Dendritic cell treated with granulocyte-macrophage colony-stimulating factor and Interleukin-4, amounts not matched to agents 40 ng/mL and 50 ng/mL, for 4 days (primary cell): Measurements from ENCODE around the gene LAMA4.

Experiments
- H3K27ac Mint-ChIP-seq: one replicate; pipeline ENCODE4 v1.8.0; 2022; ENCODE audit warnings: mild to moderate bottlenecking, mixed read lengths
- H3K27me3 Mint-ChIP-seq: one replicate; pipeline ENCODE4 v1.8.0; 2022; ENCODE audit warnings: mild to moderate bottlenecking, mixed read lengths
- H3K36me3 Mint-ChIP-seq: one replicate; pipeline ENCODE4 v1.8.0; 2022; ENCODE audit warnings: low read depth, mixed read lengths
- H3K4me1 Mint-ChIP-seq: one replicate; pipeline ENCODE4 v1.8.0; 2022; ENCODE audit warnings: low read depth, mixed read lengths
- H3K4me3 Mint-ChIP-seq: one replicate; pipeline ENCODE4 v1.8.0; 2022; ENCODE audit warnings: mild to moderate bottlenecking, moderate library complexity, mixed read lengths
- H3K9me3 Mint-ChIP-seq: one replicate; pipeline ENCODE4 v1.8.0; 2022; ENCODE audit warnings: mixed read lengths
- intact Hi-C: fragments of 100-400 bp; cut with micrococcal nuclease; formaldehyde crosslinking; loops from one replicate; pipeline ENCODE4 v1.15.0; 2022

The LAMA4 gene

DNA sequence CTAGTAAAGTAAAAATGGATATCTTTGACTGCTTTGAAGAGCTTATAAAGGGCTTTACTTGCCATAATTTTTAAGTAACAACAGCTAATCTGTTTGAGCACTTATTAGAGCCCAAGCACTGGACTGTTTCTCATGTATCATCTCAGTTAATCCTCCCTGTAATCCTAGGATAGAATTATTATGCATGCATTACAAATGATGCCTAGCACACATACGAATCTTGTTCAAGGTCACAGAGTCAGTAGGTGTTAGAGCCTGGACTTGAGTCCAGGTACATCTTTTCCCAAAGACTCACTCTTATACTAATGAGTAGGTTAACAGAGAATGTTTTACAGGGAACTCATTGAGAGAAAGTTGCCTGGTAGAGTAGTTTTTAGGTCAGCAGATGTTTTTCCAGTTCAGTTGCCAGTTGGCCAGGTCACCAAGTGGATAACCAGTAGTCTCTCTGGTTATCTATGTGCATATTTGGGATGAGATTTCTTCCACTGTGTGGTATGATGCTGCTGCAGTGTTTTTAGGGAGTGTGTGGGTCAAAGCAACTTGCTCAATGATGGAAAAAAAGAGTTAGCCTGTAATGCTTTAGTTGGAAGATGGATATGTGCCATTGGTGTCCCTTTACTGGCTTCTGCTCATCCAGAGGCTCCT is 32.3 kb upstream of the LAMA4 start:
- Mint-ChIP-seq H3K27me3 (peaks cover 3% of the 10 kb centered on the region), H3K4me3 (no peak overlapping the region), H3K4me1 (no peaks in the 10 kb centered on the region), H3K27ac (no peak overlapping the region), H3K36me3 (no peaks in the 10 kb centered on the region), H3K9me3 (no peaks in the 10 kb centered on the region)
- intact Hi-C loops = no loop called here

DNA sequence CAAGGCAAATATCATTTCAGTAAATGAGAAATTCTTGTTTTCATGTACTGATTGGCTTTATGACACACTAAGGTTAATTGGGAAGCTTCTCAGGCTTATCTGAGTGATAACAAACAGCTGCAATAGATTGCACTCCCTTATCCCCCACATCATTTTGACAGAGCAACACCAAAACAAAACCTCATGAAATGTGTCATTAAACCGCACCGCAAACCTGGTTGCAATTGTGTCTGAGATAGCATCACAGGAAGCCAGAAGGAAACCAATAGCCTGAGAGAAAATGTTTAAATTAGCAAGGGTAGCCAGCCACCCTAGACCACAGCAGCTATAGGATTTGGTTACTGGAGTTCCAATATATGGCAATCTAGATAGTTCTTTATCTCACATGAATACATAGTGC is 31.6 kb upstream of the LAMA4 start:
- H3K9me3 Mint-ChIP-seq = no peaks in the 10 kb centered on the region
- no peaks in the 10 kb centered on the region for H3K36me3 Mint-ChIP-seq
- peaks cover 2% of the 10 kb centered on the region for H3K27me3 Mint-ChIP-seq
- H3K27ac Mint-ChIP-seq = no peak overlapping the region
- H3K4me3 Mint-ChIP-seq = no peak overlapping the region
- no peaks in the 10 kb centered on the region for H3K4me1 Mint-ChIP-seq
- intact Hi-C loops = no loop called here

DNA sequence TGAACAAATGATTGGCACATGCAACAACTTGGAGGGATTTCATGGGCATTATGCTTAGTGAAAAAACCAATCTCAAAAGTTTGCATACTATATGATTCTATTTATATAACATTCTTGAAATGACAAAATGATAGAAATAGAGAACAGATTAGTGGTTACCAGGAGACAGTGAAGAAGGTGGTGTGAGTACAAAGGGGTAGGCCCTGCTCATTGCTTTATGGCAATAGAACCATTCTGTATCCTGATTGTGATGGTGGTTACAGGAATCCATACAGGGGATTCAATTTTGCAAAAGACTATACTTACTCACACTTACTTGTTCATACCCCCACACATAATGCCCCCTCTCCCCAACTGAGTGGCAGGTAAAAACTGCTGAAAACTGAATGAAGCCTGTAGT is 30.2 kb upstream of the LAMA4 start:
- Mint-ChIP-seq H3K9me3 (no peaks in the 10 kb centered on the region), H3K4me1 (no peaks in the 10 kb centered on the region), H3K4me3 (no peak overlapping the region), H3K27me3 (peaks cover 2% of the 10 kb centered on the region), H3K36me3 (no peaks in the 10 kb centered on the region), H3K27ac (no peak overlapping the region)
- intact Hi-C loops = no loop called here

DNA sequence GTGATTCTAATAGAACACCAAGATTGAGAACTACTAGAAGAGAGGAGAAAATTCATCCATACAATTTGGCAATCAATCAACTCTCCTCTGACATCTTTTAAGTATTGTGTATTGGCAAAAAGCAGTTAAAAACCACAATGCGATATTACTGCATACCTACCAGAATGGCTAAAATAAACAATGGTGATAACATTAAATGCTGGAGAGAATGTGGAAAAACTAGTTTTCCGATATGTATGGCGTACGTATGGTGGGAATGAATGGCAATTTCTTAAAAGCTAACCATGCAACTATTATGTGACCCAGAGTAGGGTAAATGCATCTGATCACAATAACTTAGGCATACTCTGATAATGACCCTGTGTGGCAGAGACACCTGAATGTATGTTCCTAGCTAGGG is 29.3 kb upstream of the LAMA4 start:
- H3K4me1 Mint-ChIP-seq = no peaks in the 10 kb centered on the region
- intact Hi-C loops = no loop called here
- peaks cover 2% of the 10 kb centered on the region for H3K27me3 Mint-ChIP-seq
- no peak overlapping the region for H3K4me3 Mint-ChIP-seq
- no peak overlapping the region for H3K27ac Mint-ChIP-seq
- H3K36me3 Mint-ChIP-seq = no peaks in the 10 kb centered on the region
- H3K9me3 Mint-ChIP-seq = no peaks in the 10 kb centered on the region

DNA sequence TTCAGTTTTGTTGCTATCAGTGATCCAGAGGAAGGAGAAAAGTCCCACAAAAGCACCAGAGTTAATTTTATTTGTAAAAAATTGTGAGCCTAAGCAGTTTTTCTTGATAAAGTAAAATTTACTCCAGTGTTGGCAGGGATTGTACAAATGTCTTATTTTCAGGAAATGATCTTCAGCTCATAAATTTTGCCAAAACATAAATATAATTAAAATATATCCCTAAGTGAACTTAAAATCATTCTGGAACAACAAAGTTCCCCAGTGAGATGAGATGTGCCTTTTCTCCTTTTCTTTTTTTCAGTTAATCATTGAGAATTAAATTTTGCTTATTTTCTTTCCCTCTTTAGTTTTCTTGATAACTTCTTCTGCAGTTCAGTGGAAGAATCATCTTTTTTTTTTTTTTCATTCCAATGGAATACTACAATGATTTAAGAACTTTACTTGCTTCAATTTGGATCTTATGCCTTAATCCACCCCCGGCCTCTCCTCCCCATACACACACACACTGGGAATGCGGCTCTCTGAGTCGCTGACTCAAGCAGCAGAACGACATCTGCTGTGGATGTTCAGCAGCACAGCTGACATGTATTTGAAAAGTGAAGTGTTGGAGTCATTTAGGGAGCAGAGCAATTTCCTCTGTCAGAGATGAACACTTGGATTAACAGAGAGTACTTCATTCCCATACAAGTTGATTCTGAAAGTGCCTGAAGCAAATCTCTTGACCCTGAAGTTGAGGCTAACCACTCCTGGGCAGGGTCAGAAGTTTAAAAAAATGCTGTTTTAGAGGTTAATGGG is 27.7 kb upstream of the LAMA4 start:
- Mint-ChIP-seq H3K27ac (no peak overlapping the region), H3K36me3 (no peaks in the 10 kb centered on the region), H3K27me3 (peaks cover 3% of the 10 kb centered on the region), H3K4me1 (no peaks in the 10 kb centered on the region), H3K9me3 (no peaks in the 10 kb centered on the region), H3K4me3 (no peak overlapping the region)
- intact Hi-C loops = no loop called here

DNA sequence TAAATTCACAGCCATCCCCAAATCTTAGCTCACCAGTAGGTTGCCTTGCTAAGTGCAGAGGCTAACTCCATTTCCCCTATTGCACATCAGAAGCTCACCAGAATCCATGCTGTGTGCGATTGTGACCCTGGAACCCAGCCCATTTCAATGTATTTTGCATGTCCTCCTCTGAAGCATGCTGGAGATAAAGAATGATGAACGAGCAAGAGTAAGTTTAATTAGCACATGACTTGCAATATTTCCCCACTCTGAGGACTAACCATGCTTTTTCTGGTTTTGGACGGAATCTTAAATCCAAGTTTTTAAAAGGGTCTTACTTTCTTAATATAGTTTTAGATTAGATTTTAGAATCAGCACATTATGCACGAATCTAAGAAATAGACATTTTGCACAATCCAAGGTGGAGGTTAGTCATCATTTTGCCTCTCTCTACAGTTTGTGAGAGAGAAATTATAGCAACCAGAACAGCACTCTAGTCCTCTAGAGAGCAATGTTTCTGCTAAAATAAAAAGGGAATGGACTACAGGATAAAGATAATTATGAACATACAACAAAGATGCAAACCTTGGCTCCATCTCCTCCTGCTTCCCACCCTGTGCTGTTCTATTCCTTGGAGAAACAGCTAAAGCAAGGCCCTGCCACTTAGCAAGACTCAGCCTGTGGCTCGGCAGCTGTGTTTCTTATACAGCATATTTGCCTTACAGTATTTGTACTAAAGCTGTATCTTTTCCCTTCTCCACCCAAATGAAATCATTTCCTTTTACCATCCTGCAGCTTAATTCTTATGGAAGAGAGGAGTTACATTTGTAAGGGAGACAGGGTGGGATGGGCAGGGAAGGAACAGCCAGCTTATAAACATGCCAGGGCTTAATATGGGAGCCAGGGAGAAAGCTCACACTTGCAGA is 24.9 kb upstream of the LAMA4 start:
- H3K27me3 Mint-ChIP-seq = peaks cover 1% of the 10 kb centered on the region
- no peaks in the 10 kb centered on the region for H3K36me3 Mint-ChIP-seq
- no peak overlapping the region for H3K4me3 Mint-ChIP-seq
- H3K4me1 Mint-ChIP-seq = no peaks in the 10 kb centered on the region
- intact Hi-C loops = no loop called here
- H3K27ac Mint-ChIP-seq = no peak overlapping the region
- H3K9me3 Mint-ChIP-seq = no peaks in the 10 kb centered on the region

DNA sequence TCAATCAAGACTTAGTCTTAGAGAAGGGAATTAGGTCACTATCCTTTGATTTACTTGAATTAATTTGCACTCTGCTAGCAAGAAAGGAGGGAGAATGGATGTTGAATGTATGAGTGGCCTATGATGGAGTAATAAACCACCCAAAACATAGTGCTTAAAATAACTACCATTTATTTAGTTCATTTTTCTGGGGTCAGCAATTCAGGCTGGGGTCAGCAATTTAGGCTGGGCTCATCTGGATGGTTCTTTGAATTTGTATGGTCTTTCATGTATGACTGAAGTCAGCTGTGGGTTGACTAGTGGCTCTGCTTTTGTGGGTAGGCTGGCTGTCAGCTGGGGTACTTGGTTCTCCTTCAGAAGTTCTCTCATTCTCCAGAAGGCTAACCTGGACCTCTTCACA is 21.0 kb upstream of the LAMA4 start:
- no peaks in the 10 kb centered on the region for H3K4me1 Mint-ChIP-seq
- no peaks in the 10 kb centered on the region for H3K36me3 Mint-ChIP-seq
- no peaks in the 10 kb centered on the region for H3K9me3 Mint-ChIP-seq
- no peak overlapping the region for H3K4me3 Mint-ChIP-seq
- H3K27ac Mint-ChIP-seq = no peak overlapping the region
- intact Hi-C loops = no loop called here
- peaks cover 1% of the 10 kb centered on the region for H3K27me3 Mint-ChIP-seq

DNA sequence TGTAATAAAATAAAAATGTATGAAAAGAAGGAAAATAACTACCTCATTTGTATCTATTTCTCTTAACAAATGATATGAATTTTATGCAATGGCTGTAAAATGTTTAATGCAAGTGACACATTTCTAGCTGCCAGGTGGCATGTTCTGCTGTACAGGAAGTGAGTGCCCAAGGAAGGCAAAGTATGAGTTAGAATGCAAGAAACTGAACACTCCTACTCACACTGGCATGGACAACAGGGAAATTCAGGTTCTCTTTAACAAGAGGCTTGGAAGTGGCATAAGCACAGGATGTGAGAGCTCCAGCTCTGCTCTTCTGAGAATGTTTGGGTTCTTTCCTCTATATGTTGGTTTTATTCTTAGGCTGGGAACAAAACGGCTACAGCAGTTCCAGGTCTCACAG is 20.4 kb upstream of the LAMA4 start:
- no peaks in the 10 kb centered on the region for H3K36me3 Mint-ChIP-seq
- intact Hi-C loops = no loop called here
- no peaks in the 10 kb centered on the region for H3K4me1 Mint-ChIP-seq
- H3K9me3 Mint-ChIP-seq = no peaks in the 10 kb centered on the region
- H3K27ac Mint-ChIP-seq = no peak overlapping the region
- peaks cover 1% of the 10 kb centered on the region for H3K27me3 Mint-ChIP-seq
- H3K4me3 Mint-ChIP-seq = no peak overlapping the region

DNA sequence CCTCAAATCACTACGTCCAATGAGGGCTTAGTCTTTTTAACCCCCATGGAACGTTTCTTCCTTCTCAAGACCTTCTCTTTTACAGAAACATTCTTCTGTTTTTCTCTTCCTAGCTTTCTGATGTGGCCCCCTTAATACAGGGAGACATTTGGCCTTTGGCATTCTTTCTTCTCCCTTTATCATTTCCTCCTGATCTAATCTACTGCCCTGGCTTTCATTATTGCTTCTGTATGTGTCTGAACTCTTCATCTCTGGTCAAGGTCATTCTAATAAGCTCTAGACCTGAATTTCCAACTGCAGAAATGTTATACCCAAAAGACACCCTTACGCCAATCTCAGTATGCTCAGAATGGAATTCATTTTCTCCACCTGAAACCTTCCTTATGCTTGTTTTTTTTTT is 18.4 kb upstream of the LAMA4 start:
- H3K4me3 Mint-ChIP-seq = no peak overlapping the region
- no peaks in the 10 kb centered on the region for H3K36me3 Mint-ChIP-seq
- H3K27me3 Mint-ChIP-seq = peaks cover under 1% of the 10 kb centered on the region
- H3K27ac Mint-ChIP-seq = no peak overlapping the region
- H3K9me3 Mint-ChIP-seq = no peaks in the 10 kb centered on the region
- no peaks in the 10 kb centered on the region for H3K4me1 Mint-ChIP-seq
- intact Hi-C loops = no loop called here

DNA sequence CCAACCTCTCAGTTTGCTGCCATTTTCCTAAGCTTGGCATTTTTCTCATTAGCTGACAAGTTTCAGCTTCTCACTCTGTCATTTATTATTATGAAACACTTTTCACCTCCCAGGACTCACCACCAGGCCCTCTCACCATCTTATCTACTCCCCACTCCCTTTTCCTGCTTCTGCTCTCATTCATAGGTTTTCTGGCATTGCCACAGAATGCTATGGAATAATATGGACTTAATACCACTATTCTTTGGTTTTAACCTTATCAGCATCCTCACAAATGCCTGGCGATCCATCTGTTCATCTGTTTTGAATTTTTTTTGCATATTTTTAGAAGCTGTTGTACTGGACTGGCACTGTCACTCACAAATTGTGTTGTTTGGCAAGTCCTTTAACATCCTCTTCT is 16.4 kb upstream of the LAMA4 start:
- Mint-ChIP-seq H3K4me3 (no peak overlapping the region), H3K9me3 (no peaks in the 10 kb centered on the region), H3K4me1 (no peaks in the 10 kb centered on the region), H3K27me3 (no peaks in the 10 kb centered on the region), H3K36me3 (no peaks in the 10 kb centered on the region), H3K27ac (no peak overlapping the region)
- intact Hi-C loops = no loop called here

DNA sequence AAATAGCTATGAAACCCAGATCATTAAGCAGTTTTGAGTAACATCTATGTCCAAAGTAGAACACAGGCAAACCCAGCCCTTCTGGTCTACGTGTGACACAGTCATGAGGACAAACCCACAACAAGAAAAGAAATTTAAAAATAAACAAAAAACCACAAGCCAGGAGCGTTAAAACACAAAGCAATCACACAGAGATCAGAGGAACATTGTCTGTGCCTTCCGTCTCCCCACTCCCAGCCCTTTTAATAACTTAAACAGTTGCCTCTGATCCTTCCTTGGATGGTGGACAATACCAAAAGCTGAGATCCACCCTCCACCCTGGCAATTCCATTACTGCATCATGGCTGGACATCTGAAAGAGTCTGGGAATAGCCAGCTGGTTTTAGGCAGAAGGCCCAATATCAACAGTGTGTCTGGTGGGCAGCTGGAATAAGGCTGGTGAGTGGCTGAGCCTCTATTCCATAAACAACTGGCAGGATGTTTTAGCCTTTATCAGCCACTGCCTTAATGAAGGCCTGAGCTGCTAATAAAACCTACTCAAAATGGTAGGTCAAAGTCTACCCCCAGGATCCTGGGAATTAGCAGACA is 15.7 kb upstream of the LAMA4 start:
- no peaks in the 10 kb centered on the region for H3K36me3 Mint-ChIP-seq
- no peak overlapping the region for H3K4me3 Mint-ChIP-seq
- intact Hi-C loops = no loop called here
- H3K4me1 Mint-ChIP-seq = no peaks in the 10 kb centered on the region
- no peak overlapping the region for H3K27ac Mint-ChIP-seq
- no peaks in the 10 kb centered on the region for H3K27me3 Mint-ChIP-seq
- no peaks in the 10 kb centered on the region for H3K9me3 Mint-ChIP-seq

DNA sequence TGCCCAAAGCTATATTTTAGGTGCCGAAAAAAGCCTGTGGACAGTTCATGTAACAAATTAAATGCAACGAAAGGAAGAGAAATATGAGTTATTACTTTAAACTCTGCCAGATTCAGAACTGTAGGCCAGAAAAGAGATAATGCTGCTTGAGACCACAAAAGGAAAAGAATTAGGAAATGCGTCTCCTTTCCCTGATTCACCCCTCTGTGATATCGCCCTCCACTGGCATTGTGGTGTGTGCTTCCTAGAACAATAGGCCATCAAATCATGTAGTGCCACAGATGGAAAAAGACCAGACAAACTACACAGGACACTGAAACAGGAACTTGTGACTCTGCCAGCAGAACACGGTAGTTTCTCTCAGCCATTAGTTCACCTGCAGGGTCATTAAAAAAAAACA is 14.7 kb upstream of the LAMA4 start:
- H3K27me3 Mint-ChIP-seq = no peaks in the 10 kb centered on the region
- intact Hi-C loops = no loop called here

DNA sequence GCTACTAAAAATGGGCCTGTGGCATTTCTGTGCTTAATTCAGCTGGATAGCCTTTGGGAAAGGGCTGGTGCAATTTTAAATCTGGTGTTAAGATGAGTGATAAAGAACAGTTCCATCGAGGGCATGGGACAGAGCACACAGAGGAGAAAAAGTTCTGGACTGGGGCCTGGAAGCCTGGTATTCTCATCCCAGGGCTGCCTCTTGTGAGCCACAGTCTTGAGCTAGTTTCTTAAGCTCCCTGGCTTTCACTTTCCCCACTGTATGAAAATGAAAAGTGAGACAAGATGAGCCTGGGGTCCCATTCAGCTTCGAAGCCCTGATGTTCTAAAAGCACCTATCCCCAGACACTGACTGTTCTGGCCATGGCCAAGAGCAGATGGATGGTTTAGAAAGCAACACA is 14.3 kb upstream of the LAMA4 start:
- intact Hi-C loops = no loop called here
- no peak overlapping the region for H3K4me3 Mint-ChIP-seq
- H3K9me3 Mint-ChIP-seq = no peaks in the 10 kb centered on the region
- H3K27ac Mint-ChIP-seq = no peak overlapping the region
- H3K36me3 Mint-ChIP-seq = no peaks in the 10 kb centered on the region
- no peaks in the 10 kb centered on the region for H3K4me1 Mint-ChIP-seq
- no peaks in the 10 kb centered on the region for H3K27me3 Mint-ChIP-seq

More for the DNA sequence above, 14.7 kb upstream of the LAMA4 start:
- Mint-ChIP-seq H3K36me3 (no peaks in the 10 kb centered on the region), H3K4me1 (no peaks in the 10 kb centered on the region), H3K4me3 (no peak overlapping the region), H3K27ac (no peak overlapping the region), H3K9me3 (no peaks in the 10 kb centered on the region)

DNA sequence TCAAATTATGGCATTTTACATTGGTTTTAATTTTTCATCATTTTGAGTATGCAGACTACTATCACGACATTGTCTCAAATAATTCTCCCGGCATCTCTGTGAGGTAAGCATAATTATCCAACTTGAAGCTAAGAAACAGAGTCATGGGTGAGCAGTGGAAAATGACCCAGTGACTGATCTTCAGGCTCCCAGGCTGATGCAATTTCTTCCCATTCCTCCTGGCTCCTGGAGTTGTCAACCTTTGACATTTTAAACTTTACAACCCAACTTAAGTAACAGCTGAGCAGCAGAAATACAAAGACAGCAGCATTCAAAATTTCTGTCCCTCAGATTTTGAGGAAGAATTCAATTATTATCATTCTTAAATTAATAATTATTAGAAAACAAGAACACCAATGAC is 13.7 kb upstream of the LAMA4 start:
- no peaks in the 10 kb centered on the region for H3K4me1 Mint-ChIP-seq
- no peaks in the 10 kb centered on the region for H3K27me3 Mint-ChIP-seq
- no peaks in the 10 kb centered on the region for H3K36me3 Mint-ChIP-seq
- no peaks in the 10 kb centered on the region for H3K9me3 Mint-ChIP-seq
- H3K27ac Mint-ChIP-seq = no peak overlapping the region
- intact Hi-C loops = no loop called here
- H3K4me3 Mint-ChIP-seq = no peak overlapping the region
